GM19023 (cell line): ENCODE measurements around the gene MPND.

Source experiments
- ATAC-seq: cut with Tn5 transposase; IDR thresholded peaks from one replicate; pipeline ENCODE4 v1.9.1; 2021; ENCODE audit warnings: mild to moderate bottlenecking, moderate library complexity; ENCODE audit not compliant: unreplicated experiment

The MPND gene

GRCh38 chr19:4376028-4376670 lies 32.8 kb downstream of the MPND start:
- ATAC-seq = no peak

- no peak for ATAC-seq
These were observed 33.3 kb downstream of the MPND start for GRCh38 chr19:4376671-4376990.

GRCh38 chr19:4376991-4377781 lies 33.8 kb downstream of the MPND start:
- ATAC-seq = no peak

- no peak for ATAC-seq
These were observed 35.5 kb downstream of the MPND start for GRCh38 chr19:4378886-4379285.

- no peak for ATAC-seq
These were observed 36.3 kb downstream of the MPND start for GRCh38 chr19:4379383-4380253.

GRCh38 chr19:4380254-4380727 lies 36.9 kb downstream of the MPND start:
- no peak for ATAC-seq

GRCh38 chr19:4385291-4386040 lies 42.1 kb downstream of the MPND start:
- ATAC-seq = no peak

- ATAC-seq = no peak
These were observed 42.9 kb downstream of the MPND start for GRCh38 chr19:4386041-4386782.

GRCh38 chr19:4388337-4389063 lies 45.1 kb downstream of the MPND start:
- ATAC-seq = no peak

- ATAC-seq = no peak
These were observed 45.7 kb downstream of the MPND start for GRCh38 chr19:4389064-4389375.

- ATAC-seq = no peak
These were observed 46.2 kb downstream of the MPND start for GRCh38 chr19:4389511-4390016.

GRCh38 chr19:4390017-4390566 lies 46.7 kb downstream of the MPND start:
- ATAC-seq = no peak

- ATAC-seq = no peak
These were observed 47.4 kb downstream of the MPND start for GRCh38 chr19:4390567-4391305.

- no peak for ATAC-seq
These were observed 47.9 kb downstream of the MPND start for GRCh38 chr19:4391306-4391693.

GRCh38 chr19:4391701-4392483 lies 48.5 kb downstream of the MPND start:
- ATAC-seq = no peak

- ATAC-seq = no peak
These were observed 50.7 kb downstream of the MPND start for GRCh38 chr19:4393947-4394590.
